ENCODE results near the gene CNGB1. TPM values are rescaled to one million over a fixed set of nuclear protein-coding genes. Genes with fewer than 3 reads are reported as not detected.

CNGB1 gene
- polyA plus RNA-seq, 1 donor from 2014 or later, result 20.7 TPM

DNA sequence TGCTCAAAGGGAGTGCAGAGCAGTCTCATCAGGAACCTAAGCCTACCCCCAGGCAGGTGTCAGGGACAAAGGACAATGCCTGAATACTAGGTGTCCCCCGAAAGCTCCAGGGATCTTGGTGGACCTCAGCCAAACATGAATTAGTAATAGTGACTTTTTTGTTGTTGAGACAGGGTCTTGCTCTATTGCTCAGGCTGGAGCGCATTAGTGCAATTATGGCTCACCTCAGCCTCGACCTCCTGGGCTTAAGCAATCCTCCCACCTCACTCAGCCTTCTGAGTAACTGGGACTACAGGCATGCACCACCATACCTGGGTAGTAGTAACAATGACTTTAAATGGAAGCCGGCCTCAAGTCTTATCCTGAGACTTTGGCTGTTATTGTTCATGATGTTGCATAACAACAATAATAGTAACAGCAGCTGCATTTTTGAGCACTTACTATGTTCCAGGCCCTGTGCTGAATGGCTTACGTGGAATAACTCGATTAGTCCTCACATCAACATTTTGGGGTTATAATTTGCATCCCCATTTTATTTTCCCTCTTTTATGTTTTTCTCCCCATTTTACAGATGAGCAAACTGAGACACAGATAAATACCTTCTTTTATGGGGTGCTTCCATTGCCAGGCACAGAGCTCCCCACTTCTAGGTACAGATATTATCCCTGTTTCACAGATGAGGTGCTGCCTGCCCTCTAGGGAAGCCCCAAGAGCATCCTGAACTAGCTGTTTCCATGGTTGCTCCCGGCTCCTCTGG is 19.5 kb downstream of the CNGB1 start:
- H3K9me2 ChIP-seq (ENCODE audit: insufficient read depth, low read length), result no peaks in the 10 kb centered on the region
- H3K79me2 ChIP-seq (replicated peaks; ENCODE audit: insufficient read depth, low read length), result no peaks in the 10 kb centered on the region
- H3K27ac ChIP-seq (ENCODE audit: low read length), result no peak overlapping the region
- no peak overlapping the region for H3K4me3 ChIP-seq (ENCODE audit: low read length)
- H3K27me3 ChIP-seq (ENCODE audit: insufficient read depth, low read depth, low read length), result no peaks in the 10 kb centered on the region
- no peaks in the 10 kb centered on the region for H3K9me3 ChIP-seq (ENCODE audit: low read length)
- no peak overlapping the region for H3K4me2 ChIP-seq (ENCODE audit: low read length)
- H3K9ac ChIP-seq (ENCODE audit: low read length), result no peak overlapping the region
- H4K20me1 ChIP-seq (ENCODE audit: insufficient read depth), result no peaks in the 10 kb centered on the region
- H2AFZ ChIP-seq (ENCODE audit: low read depth, low read length), result no peak overlapping the region
- H3K36me3 ChIP-seq (ENCODE audit: insufficient read depth, low read length), result no peaks in the 10 kb centered on the region
- TF ChIP-seq MXI1 (conservative IDR thresholded peaks at IDR 0.05; ENCODE audit: poor library complexity, severe bottlenecking), result no peak
- no peak for TF ChIP-seq POLR2AphosphoS5 (IDR thresholded peaks at IDR 0.05)
- no peak for TF ChIP-seq RAD21 (conservative IDR thresholded peaks at IDR 0.05)
- TF ChIP-seq SMC3 (conservative IDR thresholded peaks at IDR 0.05; ENCODE audit: poor library complexity), result no peak
- TF ChIP-seq EZH2 (IDR thresholded peaks at IDR 0.05; ENCODE audit: borderline replicate concordance, insufficient read depth, low read length, poor library complexity, severe bottlenecking), result no peak
- TF ChIP-seq, protein P1, sequence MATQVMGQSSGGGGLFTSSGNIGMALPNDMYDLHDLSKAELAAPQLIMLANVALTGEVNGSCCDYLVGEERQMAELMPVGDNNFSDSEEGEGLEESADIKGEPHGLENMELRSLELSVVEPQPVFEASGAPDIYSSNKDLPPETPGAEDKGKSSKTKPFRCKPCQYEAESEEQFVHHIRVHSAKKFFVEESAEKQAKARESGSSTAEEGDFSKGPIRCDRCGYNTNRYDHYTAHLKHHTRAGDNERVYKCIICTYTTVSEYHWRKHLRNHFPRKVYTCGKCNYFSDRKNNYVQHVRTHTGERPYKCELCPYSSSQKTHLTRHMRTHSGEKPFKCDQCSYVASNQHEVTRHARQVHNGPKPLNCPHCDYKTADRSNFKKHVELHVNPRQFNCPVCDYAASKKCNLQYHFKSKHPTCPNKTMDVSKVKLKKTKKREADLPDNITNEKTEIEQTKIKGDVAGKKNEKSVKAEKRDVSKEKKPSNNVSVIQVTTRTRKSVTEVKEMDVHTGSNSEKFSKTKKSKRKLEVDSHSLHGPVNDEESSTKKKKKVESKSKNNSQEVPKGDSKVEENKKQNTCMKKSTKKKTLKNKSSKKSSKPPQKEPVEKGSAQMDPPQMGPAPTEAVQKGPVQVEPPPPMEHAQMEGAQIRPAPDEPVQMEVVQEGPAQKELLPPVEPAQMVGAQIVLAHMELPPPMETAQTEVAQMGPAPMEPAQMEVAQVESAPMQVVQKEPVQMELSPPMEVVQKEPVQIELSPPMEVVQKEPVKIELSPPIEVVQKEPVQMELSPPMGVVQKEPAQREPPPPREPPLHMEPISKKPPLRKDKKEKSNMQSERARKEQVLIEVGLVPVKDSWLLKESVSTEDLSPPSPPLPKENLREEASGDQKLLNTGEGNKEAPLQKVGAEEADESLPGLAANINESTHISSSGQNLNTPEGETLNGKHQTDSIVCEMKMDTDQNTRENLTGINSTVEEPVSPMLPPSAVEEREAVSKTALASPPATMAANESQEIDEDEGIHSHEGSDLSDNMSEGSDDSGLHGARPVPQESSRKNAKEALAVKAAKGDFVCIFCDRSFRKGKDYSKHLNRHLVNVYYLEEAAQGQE (IDR thresholded peaks at IDR 0.05; ENCODE audit: borderline replicate concordance), result no peak
- TF ChIP-seq, protein P2, sequence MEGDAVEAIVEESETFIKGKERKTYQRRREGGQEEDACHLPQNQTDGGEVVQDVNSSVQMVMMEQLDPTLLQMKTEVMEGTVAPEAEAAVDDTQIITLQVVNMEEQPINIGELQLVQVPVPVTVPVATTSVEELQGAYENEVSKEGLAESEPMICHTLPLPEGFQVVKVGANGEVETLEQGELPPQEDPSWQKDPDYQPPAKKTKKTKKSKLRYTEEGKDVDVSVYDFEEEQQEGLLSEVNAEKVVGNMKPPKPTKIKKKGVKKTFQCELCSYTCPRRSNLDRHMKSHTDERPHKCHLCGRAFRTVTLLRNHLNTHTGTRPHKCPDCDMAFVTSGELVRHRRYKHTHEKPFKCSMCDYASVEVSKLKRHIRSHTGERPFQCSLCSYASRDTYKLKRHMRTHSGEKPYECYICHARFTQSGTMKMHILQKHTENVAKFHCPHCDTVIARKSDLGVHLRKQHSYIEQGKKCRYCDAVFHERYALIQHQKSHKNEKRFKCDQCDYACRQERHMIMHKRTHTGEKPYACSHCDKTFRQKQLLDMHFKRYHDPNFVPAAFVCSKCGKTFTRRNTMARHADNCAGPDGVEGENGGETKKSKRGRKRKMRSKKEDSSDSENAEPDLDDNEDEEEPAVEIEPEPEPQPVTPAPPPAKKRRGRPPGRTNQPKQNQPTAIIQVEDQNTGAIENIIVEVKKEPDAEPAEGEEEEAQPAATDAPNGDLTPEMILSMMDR (IDR thresholded peaks at IDR 0.05; ENCODE audit: poor library complexity, severe bottlenecking), result no peak
- no peak for TF ChIP-seq EP300 (conservative IDR thresholded peaks at IDR 0.05; ENCODE audit: poor library complexity, severe bottlenecking)
- no peak for TF ChIP-seq TAF1 (IDR thresholded peaks at IDR 0.05; ENCODE audit: low read depth)
- H3F3A ChIP-seq (ENCODE audit: insufficient read depth, low read length, poor library complexity, severe bottlenecking), result no peaks in the 10 kb centered on the region

DNA sequence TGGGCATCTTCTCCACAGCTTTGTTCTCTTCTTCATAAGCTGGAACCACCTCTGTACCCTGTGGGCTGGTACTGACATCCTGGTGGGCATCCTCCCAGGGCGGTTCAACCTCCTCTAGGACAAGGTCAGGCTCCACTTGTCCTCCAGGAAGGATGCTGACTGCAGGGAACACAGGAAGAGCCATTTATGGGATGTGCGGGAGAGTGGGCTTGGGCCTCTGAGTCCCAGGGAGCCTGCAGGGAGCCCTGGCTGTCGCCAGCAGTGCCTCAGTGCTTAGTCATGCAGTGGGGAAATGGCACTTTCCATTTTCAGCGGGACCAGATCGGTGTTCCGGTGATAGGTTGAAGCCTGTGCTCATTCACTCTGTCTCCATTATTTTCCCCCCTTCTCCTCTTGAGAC is 20.5 kb downstream of the CNGB1 start:
- no peak overlapping the region for H3K4me3 ChIP-seq (ENCODE audit: low read length)
- no peak overlapping the region for H2AFZ ChIP-seq (ENCODE audit: low read depth, low read length)
- no peaks in the 10 kb centered on the region for H4K20me1 ChIP-seq (ENCODE audit: insufficient read depth)
- no peaks in the 10 kb centered on the region for H3K27me3 ChIP-seq (ENCODE audit: insufficient read depth, low read depth, low read length)
- H3K9ac ChIP-seq (ENCODE audit: low read length), result no peak overlapping the region
- H3F3A ChIP-seq (ENCODE audit: insufficient read depth, low read length, poor library complexity, severe bottlenecking), result no peaks in the 10 kb centered on the region
- H3K9me3 ChIP-seq (ENCODE audit: low read length), result no peaks in the 10 kb centered on the region
- no peak overlapping the region for H3K27ac ChIP-seq (ENCODE audit: low read length)
- H3K9me2 ChIP-seq (ENCODE audit: insufficient read depth, low read length), result no peaks in the 10 kb centered on the region
- no peak for TF ChIP-seq POLR2AphosphoS5 (IDR thresholded peaks at IDR 0.05)
- no peak for TF ChIP-seq SMC3 (conservative IDR thresholded peaks at IDR 0.05; ENCODE audit: poor library complexity)
- no peak for TF ChIP-seq TAF1 (IDR thresholded peaks at IDR 0.05; ENCODE audit: low read depth)
- H3K36me3 ChIP-seq (ENCODE audit: insufficient read depth, low read length), result no peaks in the 10 kb centered on the region
- no peaks in the 10 kb centered on the region for H3K79me2 ChIP-seq (replicated peaks; ENCODE audit: insufficient read depth, low read length)
- H3K4me2 ChIP-seq (ENCODE audit: low read length), result no peak overlapping the region

Data from neural cell (in vitro differentiated cells).